Measurements from ENCODE around the gene SHC2. TPM values are rescaled to one million over a fixed set of nuclear protein-coding genes. Genes with fewer than 3 reads are reported as not detected.

SHC2 gene
- polyA plus RNA-seq, 1 donor (not counting 4 experiments of a cell fraction or from before 2014, with no cell fraction given) = 2.5 TPM

DNA sequence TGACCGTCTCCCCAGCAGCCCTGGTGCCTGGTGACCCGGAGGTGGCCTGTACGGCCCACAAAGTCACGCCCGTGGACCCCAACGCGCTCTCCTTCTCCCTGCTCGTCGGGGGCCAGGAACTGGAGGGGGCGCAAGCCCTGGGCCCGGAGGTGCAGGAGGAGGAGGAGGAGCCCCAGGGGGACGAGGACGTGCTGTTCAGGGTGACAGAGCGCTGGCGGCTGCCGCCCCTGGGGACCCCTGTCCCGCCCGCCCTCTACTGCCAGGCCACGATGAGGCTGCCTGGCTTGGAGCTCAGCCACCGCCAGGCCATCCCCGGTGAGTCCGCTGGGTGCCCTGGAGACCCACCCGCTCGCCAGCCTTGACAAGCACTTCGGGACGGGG, 37.7 kb upstream of the SHC2 start:
- Histone ChIP-seq H3K4me3 (ENCODE audit: control insufficient read depth in 2 of 3, extremely low read depth in 1 of 3, insufficient read depth in 2 of 3, low read depth in 1 of 3, low read length in 3 of 3) (no peak overlapping the region), H3K9ac (ENCODE audit: control insufficient read depth, extremely low read depth, insufficient read depth, low read length) (no peak overlapping the region), H3K27me3 (ENCODE audit: control insufficient read depth, extremely low read depth, insufficient read depth, low read length) (peaks cover 25% of the 10 kb centered on the region), H2AFZ (ENCODE audit: control insufficient read depth, low read length) (no peak overlapping the region), H3K4me1 (ENCODE audit: control insufficient read depth, extremely low read depth, insufficient read depth, low read length) (no peaks in the 10 kb centered on the region), H3K27ac (ENCODE audit: control insufficient read depth, insufficient read depth, low read length) (no peak overlapping the region), H3K9me1 (ENCODE audit: control insufficient read depth, extremely low read depth, insufficient read depth, low read length) (no peaks in the 10 kb centered on the region), H3K36me3 (ENCODE audit: control insufficient read depth in 2 of 2, extremely low read depth in 1 of 2, insufficient read depth in 2 of 2, low read length in 2 of 2) (no peaks in the 10 kb centered on the region), H3K79me2 (ENCODE audit: control insufficient read depth, insufficient read depth, low read length) (no peaks in the 10 kb centered on the region), H4K20me1 (ENCODE audit: control insufficient read depth, extremely low read depth, insufficient read depth, low read length) (no peaks in the 10 kb centered on the region), H3K4me2 (ENCODE audit: control insufficient read depth, extremely low read depth, insufficient read depth, low read depth, low read length) (no peak overlapping the region), H3K9me3 (ENCODE audit: control insufficient read depth, low read depth, low read length) (no peaks in the 10 kb centered on the region)
- no peak for TF ChIP-seq EZH2 (IDR thresholded peaks at IDR 0.05; ENCODE audit: low read length)
- TF ChIP-seq, protein P1, sequence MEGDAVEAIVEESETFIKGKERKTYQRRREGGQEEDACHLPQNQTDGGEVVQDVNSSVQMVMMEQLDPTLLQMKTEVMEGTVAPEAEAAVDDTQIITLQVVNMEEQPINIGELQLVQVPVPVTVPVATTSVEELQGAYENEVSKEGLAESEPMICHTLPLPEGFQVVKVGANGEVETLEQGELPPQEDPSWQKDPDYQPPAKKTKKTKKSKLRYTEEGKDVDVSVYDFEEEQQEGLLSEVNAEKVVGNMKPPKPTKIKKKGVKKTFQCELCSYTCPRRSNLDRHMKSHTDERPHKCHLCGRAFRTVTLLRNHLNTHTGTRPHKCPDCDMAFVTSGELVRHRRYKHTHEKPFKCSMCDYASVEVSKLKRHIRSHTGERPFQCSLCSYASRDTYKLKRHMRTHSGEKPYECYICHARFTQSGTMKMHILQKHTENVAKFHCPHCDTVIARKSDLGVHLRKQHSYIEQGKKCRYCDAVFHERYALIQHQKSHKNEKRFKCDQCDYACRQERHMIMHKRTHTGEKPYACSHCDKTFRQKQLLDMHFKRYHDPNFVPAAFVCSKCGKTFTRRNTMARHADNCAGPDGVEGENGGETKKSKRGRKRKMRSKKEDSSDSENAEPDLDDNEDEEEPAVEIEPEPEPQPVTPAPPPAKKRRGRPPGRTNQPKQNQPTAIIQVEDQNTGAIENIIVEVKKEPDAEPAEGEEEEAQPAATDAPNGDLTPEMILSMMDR (optimal IDR thresholded peaks at IDR 0.05 in 1 of 3, IDR thresholded peaks at IDR 0.05 in 1 of 3, conservative IDR thresholded peaks at IDR 0.05 in 1 of 3; ENCODE audit: extremely low read depth in 1 of 3, insufficient read depth in 2 of 3, low read length in 3 of 3) = no peak
- no peak for DNase-seq (ENCODE audit: low read depth, low spot score)
- dilution Hi-C loops (cut with MboI; ENCODE audit: extremely low pct_ligation_motif_present, low sequenced_read_pairs) = no loop called here
- FAIRE-seq = no peak

DNA sequence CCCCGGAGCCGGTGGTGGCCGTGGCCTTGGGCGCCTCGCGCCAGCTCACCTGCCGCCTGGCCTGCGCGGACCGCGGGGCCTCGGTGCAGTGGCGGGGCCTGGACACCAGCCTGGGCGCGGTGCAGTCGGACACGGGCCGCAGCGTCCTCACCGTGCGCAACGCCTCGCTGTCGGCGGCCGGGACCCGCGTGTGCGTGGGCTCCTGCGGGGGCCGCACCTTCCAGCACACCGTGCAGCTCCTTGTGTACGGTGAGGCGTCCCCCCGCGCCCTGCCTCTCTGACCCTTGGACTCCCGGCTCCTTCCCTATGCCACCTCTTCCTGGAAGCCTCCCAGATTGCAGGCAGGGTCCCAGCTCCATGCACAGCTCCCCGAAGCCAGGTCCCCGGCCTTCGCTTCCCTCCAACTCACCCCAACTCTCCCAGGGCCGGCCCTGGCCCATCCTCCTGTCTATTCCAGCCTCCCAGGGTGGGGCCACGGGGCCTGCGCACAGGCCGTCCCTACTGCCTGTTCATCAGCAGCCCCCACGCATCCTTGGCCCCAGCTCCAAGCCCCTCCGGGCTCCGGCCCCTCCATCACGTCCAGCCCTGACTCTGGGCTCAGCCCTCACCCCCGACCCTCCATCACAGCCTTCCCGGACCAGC, 37.2 kb upstream of the SHC2 start:
- Histone ChIP-seq H3K79me2 (ENCODE audit: control insufficient read depth, insufficient read depth, low read length) (no peaks in the 10 kb centered on the region), H3K36me3 (ENCODE audit: control insufficient read depth in 2 of 2, extremely low read depth in 1 of 2, insufficient read depth in 2 of 2, low read length in 2 of 2) (no peaks in the 10 kb centered on the region), H3K9me1 (ENCODE audit: control insufficient read depth, extremely low read depth, insufficient read depth, low read length) (no peaks in the 10 kb centered on the region), H3K4me3 (ENCODE audit: control insufficient read depth in 2 of 3, extremely low read depth in 1 of 3, insufficient read depth in 2 of 3, low read depth in 1 of 3, low read length in 3 of 3) (no peak overlapping the region), H2AFZ (ENCODE audit: control insufficient read depth, low read length) (no peak overlapping the region), H3K27me3 (ENCODE audit: control insufficient read depth, extremely low read depth, insufficient read depth, low read length) (peaks cover 25% of the 10 kb centered on the region), H3K9ac (ENCODE audit: control insufficient read depth, extremely low read depth, insufficient read depth, low read length) (no peak overlapping the region), H4K20me1 (ENCODE audit: control insufficient read depth, extremely low read depth, insufficient read depth, low read length) (no peaks in the 10 kb centered on the region), H3K9me3 (ENCODE audit: control insufficient read depth, low read depth, low read length) (no peaks in the 10 kb centered on the region), H3K4me1 (ENCODE audit: control insufficient read depth, extremely low read depth, insufficient read depth, low read length) (no peaks in the 10 kb centered on the region), H3K27ac (ENCODE audit: control insufficient read depth, insufficient read depth, low read length) (no peak overlapping the region), H3K4me2 (ENCODE audit: control insufficient read depth, extremely low read depth, insufficient read depth, low read depth, low read length) (no peak overlapping the region)
- TF ChIP-seq EZH2 (IDR thresholded peaks at IDR 0.05; ENCODE audit: low read length) = peak; percentile 98
- TF ChIP-seq, protein P1 (optimal IDR thresholded peaks at IDR 0.05 in 1 of 3, IDR thresholded peaks at IDR 0.05 in 1 of 3, conservative IDR thresholded peaks at IDR 0.05 in 1 of 3; ENCODE audit: extremely low read depth in 1 of 3, insufficient read depth in 2 of 3, low read length in 3 of 3) = no peak
- FAIRE-seq (no peak), DNase-seq (ENCODE audit: low read depth, low spot score) (no peak)
- dilution Hi-C loops (cut with MboI; ENCODE audit: extremely low pct_ligation_motif_present, low sequenced_read_pairs) = no loop called here
